HEK293 (cell line): ENCODE measurements around the gene GGA3.

Experiments
- CTCF ChIA-PET: fragments of 350-600 bp; formaldehyde crosslinking; extraction: SDS; loops from one replicate; lab custom pipeline; 2021; ENCODE audit warnings: antibody characterized with exemption; lab: Yijun Ruan, JAX
- POLR2A ChIA-PET: fragments of 300-600 bp; formaldehyde crosslinking; extraction: SDS; loops from one replicate; lab custom pipeline; 2020; ENCODE audit warnings: antibody characterized with exemption, inconsistent platforms; lab: Yijun Ruan, JAX
- H3K27ac ChIP-seq: fragments of 200-500 bp; sonication (Bioruptor generic); 2 replicates; pipeline ENCODE4 v1.5.1; 2014; ENCODE audit warnings: low read depth, low read length, control low read depth, inconsistent platforms; ENCODE audit errors: extremely low read depth
- H3K36me3 ChIP-seq, 2 experiments: fragments of 200-500 bp in 1 of 2; sonication (Bioruptor generic) in 1 of 2; 1 replicate in 1 of 2; 2 replicates in 1 of 2; pipeline ENCODE4 v1.5.1; 2014 to 2017; ENCODE audit warnings: inconsistent platforms in 2 of 2, low read length in 2 of 2; ENCODE audit not compliant: control insufficient read depth in 2 of 2, insufficient read depth in 1 of 2
- H3K4me1 ChIP-seq: fragments of 200-500 bp; sonication (Bioruptor generic); 2 replicates; pipeline ENCODE4 v1.5.1; 2014; ENCODE audit warnings: mild to moderate bottlenecking, low read length, inconsistent platforms; ENCODE audit not compliant: control insufficient read depth, insufficient read depth
- H3K4me3 ChIP-seq: 2 replicates; pipeline ENCODE4 v1.5.1; 2011; ENCODE audit warnings: low read depth, mild to moderate bottlenecking, control low read depth, low read length, moderate library complexity
- H3K9me3 ChIP-seq: fragments of 200-500 bp; sonication (Bioruptor generic); 2 replicates; pipeline ENCODE4 v1.5.1; 2014; ENCODE audit warnings: low read depth, low read length, inconsistent platforms; ENCODE audit not compliant: control insufficient read depth, insufficient read depth
- ATF2 ChIP-seq: fragments of 450-650 bp; formaldehyde crosslinking; IDR thresholded peaks from 2 replicates; pipeline ENCODE4 v1.5.1; 2016; ENCODE audit warnings: missing biosample characterization, missing genetic modification characterization, low read depth
- CTCF ChIP-seq: fragments of 450-650 bp; formaldehyde crosslinking; IDR thresholded peaks from 2 replicates; pipeline ENCODE4 v1.5.1; 2016; ENCODE audit warnings: missing biosample characterization, missing genetic modification characterization
- EGR2 ChIP-seq: fragments of 450-650 bp; formaldehyde crosslinking; IDR thresholded peaks from 2 replicates; pipeline ENCODE4 v1.5.1; 2016; ENCODE audit warnings: low read depth, missing biosample characterization, missing genetic modification characterization
- GLIS2 ChIP-seq: fragments of 450-650 bp; formaldehyde crosslinking; IDR thresholded peaks from 2 replicates; pipeline ENCODE4 v1.5.1; 2016; ENCODE audit warnings: missing biosample characterization, missing genetic modification characterization
- IKZF3 ChIP-seq: fragments of 450-650 bp; IDR thresholded peaks from 2 replicates; pipeline ENCODE4 v1.5.0; 2018; ENCODE audit warnings: missing biosample characterization, mild to moderate bottlenecking, missing genetic modification characterization, moderate library complexity
- KLF16 ChIP-seq: fragments of 450-650 bp; formaldehyde crosslinking; IDR thresholded peaks from 2 replicates; pipeline ENCODE4 v1.5.1; 2017; ENCODE audit warnings: missing biosample characterization, missing genetic modification characterization
- KLF7 ChIP-seq: fragments of 450-650 bp; formaldehyde crosslinking; IDR thresholded peaks from 2 replicates; pipeline ENCODE4 v1.5.1; 2016; ENCODE audit warnings: missing biosample characterization, missing genetic modification characterization, borderline replicate concordance
- PATZ1 ChIP-seq: fragments of 450-650 bp; formaldehyde crosslinking; IDR thresholded peaks from 2 replicates; pipeline ENCODE4 v1.5.1; 2016; ENCODE audit warnings: missing biosample characterization, missing genetic modification characterization
- SP7 ChIP-seq: fragments of 450-650 bp; formaldehyde crosslinking; IDR thresholded peaks from 2 replicates; pipeline ENCODE4 v1.5.1; 2016; ENCODE audit warnings: missing biosample characterization, missing genetic modification characterization
- ZBTB20 ChIP-seq: fragments of 450-650 bp; formaldehyde crosslinking; IDR thresholded peaks from 2 replicates; pipeline ENCODE4 v1.5.1; 2016; ENCODE audit warnings: missing biosample characterization, missing genetic modification characterization
- ZBTB44 ChIP-seq: fragments of 450-650 bp; IDR thresholded peaks from 2 replicates; pipeline ENCODE4 v1.5.1; 2018; ENCODE audit warnings: missing biosample characterization, mild to moderate bottlenecking, missing genetic modification characterization
- ZBTB48 ChIP-seq: fragments of 450-650 bp; formaldehyde crosslinking; IDR thresholded peaks from 2 replicates; pipeline ENCODE4 v1.5.1; 2016; ENCODE audit warnings: missing biosample characterization, missing genetic modification characterization
- ZFP37 ChIP-seq: fragments of 450-650 bp; formaldehyde crosslinking; IDR thresholded peaks from 2 replicates; pipeline ENCODE4 v1.5.1; 2016; ENCODE audit warnings: missing biosample characterization, missing genetic modification characterization
- ZFP69B ChIP-seq: fragments of 450-650 bp; formaldehyde crosslinking; IDR thresholded peaks from 2 replicates; pipeline ENCODE4 v1.5.1; 2016; ENCODE audit warnings: missing biosample characterization, missing genetic modification characterization
- ZNF138 ChIP-seq: fragments of 450-650 bp; formaldehyde crosslinking; IDR thresholded peaks from 2 replicates; pipeline ENCODE4 v1.5.1; 2016; ENCODE audit warnings: missing biosample characterization, missing genetic modification characterization, borderline replicate concordance
- ZNF174 ChIP-seq: fragments of 450-650 bp; formaldehyde crosslinking; IDR thresholded peaks from 2 replicates; pipeline ENCODE4 v1.5.0; 2017; ENCODE audit warnings: missing biosample characterization, mild to moderate bottlenecking, missing genetic modification characterization
- ZNF223 ChIP-seq: fragments of 450-650 bp; formaldehyde crosslinking; IDR thresholded peaks from 2 replicates; pipeline ENCODE4 v1.5.1; 2016; ENCODE audit warnings: missing biosample characterization, missing genetic modification characterization
- ZNF560 ChIP-seq: fragments of 450-650 bp; formaldehyde crosslinking; IDR thresholded peaks from 2 replicates; pipeline ENCODE4 v1.5.1; 2017; ENCODE audit warnings: missing biosample characterization, missing genetic modification characterization, borderline replicate concordance
- ZNF692 ChIP-seq: fragments of 450-650 bp; formaldehyde crosslinking; IDR thresholded peaks from 2 replicates; pipeline ENCODE4 v1.5.1; 2016; ENCODE audit warnings: missing biosample characterization, missing genetic modification characterization
- TF ChIP-seq, protein P1 (sequence below): fragments of 450-650 bp; formaldehyde crosslinking; IDR thresholded peaks from 2 replicates; pipeline ENCODE4 v1.5.1; 2016; ENCODE audit warnings: missing biosample characterization, missing genetic modification characterization, low read depth
- TF ChIP-seq, protein P2 (sequence below): fragments of 450-650 bp; formaldehyde crosslinking; IDR thresholded peaks from 2 replicates; pipeline ENCODE4 v1.5.1; 2017; ENCODE audit warnings: missing biosample characterization, missing genetic modification characterization

Gene GGA3

DNA sequence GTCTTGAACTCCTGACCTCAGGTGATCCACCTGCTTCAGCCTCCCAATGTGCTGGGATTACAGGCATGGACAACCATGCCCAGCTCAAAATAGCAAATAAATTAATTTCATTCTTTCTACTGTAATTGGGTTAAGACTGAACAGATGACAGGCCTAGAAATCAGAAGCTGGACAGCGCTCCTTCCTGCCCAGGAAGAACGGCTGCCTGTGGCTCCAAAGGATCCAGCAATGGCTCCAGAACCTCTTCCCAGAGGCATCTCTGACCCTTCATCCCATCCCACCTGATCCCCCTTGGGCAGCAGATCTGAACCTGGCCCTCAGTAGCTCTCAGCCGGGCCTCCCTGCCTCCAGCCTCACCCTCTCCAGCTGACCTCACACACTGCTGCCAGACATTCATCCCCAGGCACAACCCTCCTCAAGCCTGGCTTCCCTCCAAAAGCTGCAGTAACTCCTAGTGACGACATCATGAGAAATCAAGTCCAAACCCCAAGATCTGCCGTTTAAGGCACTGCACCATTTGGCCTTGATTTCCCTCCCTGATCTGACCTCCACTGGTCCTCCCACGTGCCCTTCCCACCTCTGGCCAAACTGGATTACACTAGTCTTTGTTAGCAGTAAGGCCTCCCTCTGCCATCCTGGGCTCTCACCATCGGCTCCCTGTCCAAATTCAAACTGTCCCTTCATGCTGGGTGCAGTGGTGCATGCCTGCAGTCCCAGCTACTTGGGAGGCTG, 12.7 kb upstream of the GGA3 start:
- H3K4me3 ChIP-seq = no peak overlapping the region
- peaks cover 2% of the 10 kb centered on the region; the same call in 1 of the 2 replicates for H3K4me1 ChIP-seq
- H3K36me3 ChIP-seq = peaks cover 12 to 42% of the 10 kb centered on the region in 2 experiments; a peak in 2 of 3 replicates
- H3K27ac ChIP-seq = no peak overlapping the region
- ChIA-PET CTCF (interaction anchor here (0.8 to 5.1 kb wide), 3 partner anchors 34 to 153 kb away, joined by 3 to 45 read pairs (median 3); no protein-coding TSS in a partner anchor), POLR2A (interaction anchor here (1.2 to 6.6 kb wide), 2 partner anchors 10 to 15 kb away, joined by 3 to 111 read pairs; partner anchors contain the start of gene SLC25A19)
- no peaks in the 10 kb centered on the region for H3K9me3 ChIP-seq
- TF ChIP-seq ZNF174 (tag by site-specific recombination) = no peak
- peak; percentile 56 for TF ChIP-seq ZNF692
- TF ChIP-seq IKZF3 (tag by site-specific recombination) = peak; percentile 23; the same call in 1 of the 2 replicates
- TF ChIP-seq ATF2 (tag by site-specific recombination) = peak; percentile 90
- TF ChIP-seq PATZ1 (tag by site-specific recombination) = peak; percentile 62; the same call in 1 of the 2 replicates
- TF ChIP-seq, protein P1, sequence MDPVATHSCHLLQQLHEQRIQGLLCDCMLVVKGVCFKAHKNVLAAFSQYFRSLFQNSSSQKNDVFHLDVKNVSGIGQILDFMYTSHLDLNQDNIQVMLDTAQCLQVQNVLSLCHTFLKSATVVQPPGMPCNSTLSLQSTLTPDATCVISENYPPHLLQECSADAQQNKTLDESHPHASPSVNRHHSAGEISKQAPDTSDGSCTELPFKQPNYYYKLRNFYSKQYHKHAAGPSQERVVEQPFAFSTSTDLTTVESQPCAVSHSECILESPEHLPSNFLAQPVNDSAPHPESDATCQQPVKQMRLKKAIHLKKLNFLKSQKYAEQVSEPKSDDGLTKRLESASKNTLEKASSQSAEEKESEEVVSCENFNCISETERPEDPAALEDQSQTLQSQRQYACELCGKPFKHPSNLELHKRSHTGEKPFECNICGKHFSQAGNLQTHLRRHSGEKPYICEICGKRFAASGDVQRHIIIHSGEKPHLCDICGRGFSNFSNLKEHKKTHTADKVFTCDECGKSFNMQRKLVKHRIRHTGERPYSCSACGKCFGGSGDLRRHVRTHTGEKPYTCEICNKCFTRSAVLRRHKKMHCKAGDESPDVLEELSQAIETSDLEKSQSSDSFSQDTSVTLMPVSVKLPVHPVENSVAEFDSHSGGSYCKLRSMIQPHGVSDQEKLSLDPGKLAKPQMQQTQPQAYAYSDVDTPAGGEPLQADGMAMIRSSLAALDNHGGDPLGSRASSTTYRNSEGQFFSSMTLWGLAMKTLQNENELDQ (tag by site-specific recombination) = no peak
- TF ChIP-seq ZNF560 = no peak
- TF ChIP-seq ZFP37 (tag by site-specific recombination) = peak; percentile 73; the same call in 1 of the 2 replicates
- peak; percentile 71 for TF ChIP-seq SP7 (tag by site-specific recombination)
- no peak for TF ChIP-seq EGR2 (tag by site-specific recombination)
- peak; percentile 53 for TF ChIP-seq KLF16
- TF ChIP-seq CTCF = no peak
- TF ChIP-seq GLIS2 (tag by site-specific recombination) = peak; percentile 59; the same call in 1 of the 2 replicates
- TF ChIP-seq ZNF223 = no peak
- TF ChIP-seq ZNF138 (tag by site-specific recombination) = no peak
- TF ChIP-seq ZBTB44 (tag by site-specific recombination) = 0 out of 2 replicates have a peak, but pooled peaks have one; percentile 6
- TF ChIP-seq, protein P2, sequence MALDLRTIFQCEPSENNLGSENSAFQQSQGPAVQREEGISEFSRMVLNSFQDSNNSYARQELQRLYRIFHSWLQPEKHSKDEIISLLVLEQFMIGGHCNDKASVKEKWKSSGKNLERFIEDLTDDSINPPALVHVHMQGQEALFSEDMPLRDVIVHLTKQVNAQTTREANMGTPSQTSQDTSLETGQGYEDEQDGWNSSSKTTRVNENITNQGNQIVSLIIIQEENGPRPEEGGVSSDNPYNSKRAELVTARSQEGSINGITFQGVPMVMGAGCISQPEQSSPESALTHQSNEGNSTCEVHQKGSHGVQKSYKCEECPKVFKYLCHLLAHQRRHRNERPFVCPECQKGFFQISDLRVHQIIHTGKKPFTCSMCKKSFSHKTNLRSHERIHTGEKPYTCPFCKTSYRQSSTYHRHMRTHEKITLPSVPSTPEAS (tag by site-specific recombination) = no peak; the same call in 1 of the 2 replicates
- TF ChIP-seq KLF7 = no peak
- TF ChIP-seq ZFP69B (tag by site-specific recombination) = peak; percentile 35; the same call in 1 of the 2 replicates
- TF ChIP-seq ZBTB48 (tag by site-specific recombination) = peak; percentile 64; the same call in 1 of the 2 replicates
- peak; percentile 30; the same call in 1 of the 2 replicates for TF ChIP-seq ZBTB20 (tag by site-specific recombination)
